ENCODE results near the gene DDIT4. TPM values are rescaled to one million over a fixed set of nuclear protein-coding genes. Genes with fewer than 3 reads are reported as not detected.

The DDIT4 gene
- total RNA-seq, 1 experiment from 2014 or later = 872 TPM

GRCh38 chr10:72228318-72228751 is 45.4 kb upstream of the DDIT4 start:
- Mint-ChIP-seq H3K9me3 (ENCODE audit: unreplicated experiment) (no peaks in the 10 kb centered on the region), H3K27ac (ENCODE audit: low read depth, unreplicated experiment) (peak overlapping the region; percentile 23), H3K4me1 (ENCODE audit: insufficient read depth, unreplicated experiment) (peaks cover 25% of the 10 kb centered on the region), H3K27me3 (ENCODE audit: insufficient read depth, unreplicated experiment) (no peaks in the 10 kb centered on the region), H3K4me3 (ENCODE audit: unreplicated experiment) (no peak overlapping the region), H3K36me3 (ENCODE audit: insufficient read depth, unreplicated experiment) (peaks cover 42% of the 10 kb centered on the region)
- no peak for TF ChIP-seq CTCF (IDR thresholded peaks at IDR 0.05; ENCODE audit: unreplicated experiment)
- DNase-seq (ENCODE audit: unreplicated experiment) = no peak
- CTCF ChIA-PET = interaction anchor here (0.6 to 1.0 kb wide), 5 partner anchors 31 to 178 kb away, joined by 3 to 5 read pairs (median 3); no protein-coding TSS in a partner anchor
- intact Hi-C loops (cut with micrococcal nuclease) = no loop called here
- BruUV-seq (replicated peaks) = no TSS peak
- POLR2A ChIA-PET = interaction anchor here (0.6 to 3.9 kb wide), 17 partner anchors 9 to 264 kb away, joined by 3 to 56 read pairs (median 11); partner anchors contain the start of genes ANAPC16, ASCC1, CHST3 and DDIT4

- H3K9me3 Mint-ChIP-seq (ENCODE audit: unreplicated experiment) = no peaks in the 10 kb centered on the region
- POLR2A ChIA-PET = interaction anchor here (0.5 to 3.9 kb wide), 30 partner anchors 9 to 881 kb away, joined by 3 to 56 read pairs (median 6); partner anchors contain the start of genes ANAPC16, ASCC1, CHST3 and DDIT4
- H3K27ac Mint-ChIP-seq (ENCODE audit: low read depth, unreplicated experiment) = peak overlapping the region; percentile 68
- CTCF ChIA-PET = interaction anchor here (0.5 to 1.8 kb wide), 11 partner anchors 11 to 1012 kb away, joined by 3 to 9 read pairs (median 3); no protein-coding TSS in a partner anchor
- H3K27me3 Mint-ChIP-seq (ENCODE audit: insufficient read depth, unreplicated experiment) = no peaks in the 10 kb centered on the region
- H3K4me3 Mint-ChIP-seq (ENCODE audit: unreplicated experiment) = no peak overlapping the region
- DNase-seq (ENCODE audit: unreplicated experiment) = peak; percentile 91
- intact Hi-C loops (cut with micrococcal nuclease) = no loop called here
- peaks cover 45% of the 10 kb centered on the region for H3K36me3 Mint-ChIP-seq (ENCODE audit: insufficient read depth, unreplicated experiment)
- no TSS peak for BruUV-seq (replicated peaks)
- no peak for TF ChIP-seq CTCF (IDR thresholded peaks at IDR 0.05; ENCODE audit: unreplicated experiment)
- H3K4me1 Mint-ChIP-seq (ENCODE audit: insufficient read depth, unreplicated experiment) = peaks cover 25% of the 10 kb centered on the region
Measured at GRCh38 chr10:72229261-72230251, 44.2 kb upstream of the DDIT4 start.

- Mint-ChIP-seq H3K36me3 (ENCODE audit: insufficient read depth, unreplicated experiment) (peaks cover 63% of the 10 kb centered on the region), H3K4me1 (ENCODE audit: insufficient read depth, unreplicated experiment) (peaks cover 18% of the 10 kb centered on the region), H3K9me3 (ENCODE audit: unreplicated experiment) (no peaks in the 10 kb centered on the region), H3K27me3 (ENCODE audit: insufficient read depth, unreplicated experiment) (no peaks in the 10 kb centered on the region), H3K4me3 (ENCODE audit: unreplicated experiment) (no peak overlapping the region), H3K27ac (ENCODE audit: low read depth, unreplicated experiment) (no peak overlapping the region)
- no peak for TF ChIP-seq CTCF (IDR thresholded peaks at IDR 0.05; ENCODE audit: unreplicated experiment)
- POLR2A ChIA-PET = interaction anchor here (0.7 kb wide), 1 partner anchor 1013 kb away, joined by 3 read pairs; the partner anchor contains the start of gene DNAJC9
- no TSS peak for BruUV-seq (replicated peaks)
- intact Hi-C loops (cut with micrococcal nuclease) = no loop called here
- CTCF ChIA-PET = interaction anchor here (0.6 to 1.0 kb wide), 2 partner anchors 42 to 66 kb away, joined by 4 read pairs; no protein-coding TSS in a partner anchor
- DNase-seq (ENCODE audit: unreplicated experiment) = no peak
Measured at GRCh38 chr10:72233621-72234020, 40.1 kb upstream of the DDIT4 start.

GRCh38 chr10:72234560-72235095 is 39.1 kb upstream of the DDIT4 start:
- Mint-ChIP-seq H3K9me3 (ENCODE audit: unreplicated experiment) (no peaks in the 10 kb centered on the region), H3K27ac (ENCODE audit: low read depth, unreplicated experiment) (no peak overlapping the region), H3K4me1 (ENCODE audit: insufficient read depth, unreplicated experiment) (peaks cover 11% of the 10 kb centered on the region), H3K36me3 (ENCODE audit: insufficient read depth, unreplicated experiment) (peaks cover 65% of the 10 kb centered on the region), H3K27me3 (ENCODE audit: insufficient read depth, unreplicated experiment) (no peaks in the 10 kb centered on the region), H3K4me3 (ENCODE audit: unreplicated experiment) (no peak overlapping the region)
- BruUV-seq (replicated peaks) = no TSS peak
- CTCF ChIA-PET = no interaction called here
- no peak for TF ChIP-seq CTCF (IDR thresholded peaks at IDR 0.05; ENCODE audit: unreplicated experiment)
- intact Hi-C loops (cut with micrococcal nuclease) = no loop called here
- DNase-seq (ENCODE audit: unreplicated experiment) = no peak
- POLR2A ChIA-PET = interaction anchor here (0.6 kb wide), 1 partner anchor 29 kb away, joined by 4 read pairs; no protein-coding TSS in a partner anchor

Data from MCF 10A (cell line).